Gastroesophageal sphincter (tissue), 3 donors: Measurements from ENCODE around the gene CXorf66.

ENCODE experiments used
- CTCF ChIP-seq, 4 experiments: fragments of 200-600 bp in 2 of 4; fragments of 450-650 bp in 2 of 4; sonication (generic) in 1 of 4; IDR thresholded peaks; one replicate each; pipeline ENCODE4 v1.5.1; 2017 to 2019; ENCODE audit warnings: antibody characterized with exemption in 4 of 4, mild to moderate bottlenecking in 2 of 4, moderate library complexity in 2 of 4
- POLR2AphosphoS5 ChIP-seq: sonication (generic); formaldehyde crosslinking; IDR thresholded peaks from one replicate; pipeline ENCODE4 v1.6.1; 2017; ENCODE audit warnings: antibody characterized with exemption

DNA sequence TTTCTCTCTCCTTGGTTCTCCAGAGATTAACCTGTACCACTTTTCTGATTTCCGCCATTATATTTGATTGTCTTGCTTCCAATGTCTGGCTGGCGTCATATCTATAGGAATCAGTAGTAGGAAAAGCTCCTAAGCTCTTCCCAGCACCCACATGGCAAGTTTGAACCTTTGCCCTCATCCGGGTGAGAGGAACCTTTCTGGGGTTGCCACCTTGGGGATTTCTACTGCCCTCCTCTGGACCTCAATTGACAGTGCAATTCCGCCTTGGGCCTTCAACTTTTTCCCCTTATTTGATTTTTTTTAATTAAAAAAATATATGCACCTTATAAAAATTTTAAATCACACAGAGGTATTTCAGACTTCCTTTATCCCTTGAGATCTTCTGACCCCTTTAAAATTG, 2.0 kb upstream of the CXorf66 start:
- TF ChIP-seq POLR2AphosphoS5 (no peak), CTCF (IDR thresholded peaks at IDR 0.05) (peak in 1 of 4 experiments; percentile 9)
